ENCODE measurements around the gene PITPNB.

PITPNB gene

DNA sequence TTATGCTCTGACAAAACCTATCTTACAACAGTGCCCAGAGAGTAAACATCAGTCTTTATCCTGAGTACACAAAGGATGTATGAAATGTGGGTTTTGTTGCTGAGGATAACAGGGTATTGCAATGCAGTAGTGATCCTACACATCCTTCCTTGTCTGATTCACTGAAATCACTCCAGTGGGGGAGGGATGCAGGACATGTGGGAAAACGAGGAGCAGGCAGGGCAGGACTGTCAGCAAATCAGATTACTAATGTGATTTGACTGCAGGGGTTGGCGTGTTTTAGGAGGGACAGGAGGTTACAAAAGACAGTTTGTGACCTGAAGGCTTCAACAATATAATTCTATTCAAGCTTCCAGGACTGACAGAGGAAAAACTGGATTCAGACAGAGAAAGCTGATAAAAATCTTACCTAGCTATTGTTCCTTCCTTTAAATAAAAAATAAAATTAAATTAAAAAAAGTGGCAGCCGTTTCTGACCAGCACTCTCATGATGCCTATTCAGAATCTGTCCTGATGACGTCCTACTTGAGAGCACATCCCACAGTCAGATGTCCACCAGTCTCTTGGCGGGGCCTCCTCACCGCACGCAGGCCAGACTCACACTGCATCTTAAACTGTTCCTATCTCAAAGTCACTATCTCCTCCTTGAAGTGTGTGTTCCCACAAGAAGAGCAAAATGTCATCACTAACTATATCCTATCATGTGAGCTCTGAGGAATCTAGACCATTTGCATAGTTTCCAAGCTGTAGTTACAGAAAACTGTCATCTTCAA is 66.9 kb downstream of the PITPNB start:
- DNase-seq = no peak

GRCh38 chr22:27850000-27850521 is 69.0 kb downstream of the PITPNB start:
- DNase-seq = peak; percentile 57

DNA sequence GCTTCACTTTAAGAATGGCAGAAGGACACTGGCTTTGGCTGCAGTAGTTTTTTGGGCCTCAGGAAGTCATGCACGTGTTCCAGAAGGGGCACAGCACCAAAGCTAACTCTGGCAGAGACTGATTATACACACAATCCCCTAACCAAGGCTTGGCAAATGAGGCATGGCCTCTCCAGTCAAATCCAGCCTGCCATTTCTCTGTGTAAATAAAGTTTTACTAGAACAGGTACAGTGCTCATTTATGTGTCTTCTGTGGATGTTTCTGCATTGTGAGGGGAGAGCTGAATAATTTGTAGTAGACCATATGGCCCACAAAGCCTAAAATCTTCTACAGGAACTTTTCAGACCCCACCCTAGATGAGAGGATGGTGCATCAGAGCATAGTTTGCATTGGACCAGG is 71.1 kb downstream of the PITPNB start:
- no peak for DNase-seq

DNA sequence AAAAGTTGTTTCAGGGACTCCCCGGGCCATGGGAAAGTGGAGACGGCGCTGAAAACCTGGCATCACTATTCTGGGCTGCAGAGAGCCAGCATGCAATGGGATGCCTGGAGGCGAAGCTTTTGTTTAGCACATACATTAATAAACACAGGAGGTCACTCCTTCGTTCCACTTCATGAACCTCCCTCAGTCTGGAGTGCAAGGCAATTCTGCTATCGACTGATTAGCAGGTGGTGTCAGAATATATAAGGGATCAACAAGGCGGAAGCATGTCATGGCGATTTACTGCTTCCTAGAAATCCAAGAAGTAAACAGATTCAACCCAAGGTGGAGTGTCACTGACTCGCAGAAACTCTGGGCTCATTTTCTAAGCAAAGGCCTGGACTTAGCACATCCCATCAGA is 72.1 kb downstream of the PITPNB start:
- no peak for DNase-seq

GRCh38 chr22:27846248-27846757 is 72.8 kb downstream of the PITPNB start:
- no peak for DNase-seq

GRCh38 chr22:27845644-27846043 is 73.4 kb downstream of the PITPNB start:
- DNase-seq = no peak

GRCh38 chr22:27844656-27845591 is 74.1 kb downstream of the PITPNB start:
- peak; percentile 83 for DNase-seq

DNA sequence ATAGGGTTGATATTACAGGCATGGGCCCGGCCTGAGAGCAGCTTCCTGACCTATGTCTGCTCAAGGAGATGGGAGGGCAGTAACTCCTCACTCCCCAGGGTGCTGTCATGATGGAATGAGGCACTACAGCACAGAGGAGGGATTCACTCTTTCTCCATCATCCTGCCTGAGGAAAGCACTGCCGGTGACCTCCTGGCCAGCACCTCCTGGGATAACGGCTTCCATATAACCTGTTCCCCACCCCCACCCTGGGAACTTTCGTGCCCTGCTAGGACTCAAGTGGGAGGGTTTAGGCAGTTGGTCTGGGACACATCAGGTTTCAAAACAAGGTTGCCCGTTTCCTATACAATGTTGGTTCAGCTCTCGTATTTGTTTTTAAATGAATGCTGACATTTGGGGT is 74.8 kb downstream of the PITPNB start:
- DNase-seq = no peak

DNA sequence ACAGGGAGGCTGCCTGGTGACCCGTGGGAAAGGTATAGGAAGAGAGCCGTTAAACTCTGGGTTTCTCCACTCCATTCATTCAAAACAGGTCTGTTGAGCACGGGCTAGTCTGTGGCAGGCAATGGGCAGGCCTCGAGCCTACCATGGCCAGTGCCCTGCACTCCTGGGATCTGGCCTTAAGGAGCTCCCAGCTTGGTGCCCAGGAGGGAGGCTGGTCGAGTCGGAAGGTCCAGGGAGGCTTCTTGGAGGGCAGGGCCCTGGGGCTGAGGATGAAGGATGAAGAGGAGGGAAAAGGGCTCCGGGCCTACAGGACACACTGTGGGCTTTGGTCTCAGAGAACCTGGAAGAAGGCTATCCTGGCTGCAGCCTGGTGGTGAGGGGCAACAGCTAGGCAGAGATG is 75.6 kb downstream of the PITPNB start:
- no peak for DNase-seq

DNA sequence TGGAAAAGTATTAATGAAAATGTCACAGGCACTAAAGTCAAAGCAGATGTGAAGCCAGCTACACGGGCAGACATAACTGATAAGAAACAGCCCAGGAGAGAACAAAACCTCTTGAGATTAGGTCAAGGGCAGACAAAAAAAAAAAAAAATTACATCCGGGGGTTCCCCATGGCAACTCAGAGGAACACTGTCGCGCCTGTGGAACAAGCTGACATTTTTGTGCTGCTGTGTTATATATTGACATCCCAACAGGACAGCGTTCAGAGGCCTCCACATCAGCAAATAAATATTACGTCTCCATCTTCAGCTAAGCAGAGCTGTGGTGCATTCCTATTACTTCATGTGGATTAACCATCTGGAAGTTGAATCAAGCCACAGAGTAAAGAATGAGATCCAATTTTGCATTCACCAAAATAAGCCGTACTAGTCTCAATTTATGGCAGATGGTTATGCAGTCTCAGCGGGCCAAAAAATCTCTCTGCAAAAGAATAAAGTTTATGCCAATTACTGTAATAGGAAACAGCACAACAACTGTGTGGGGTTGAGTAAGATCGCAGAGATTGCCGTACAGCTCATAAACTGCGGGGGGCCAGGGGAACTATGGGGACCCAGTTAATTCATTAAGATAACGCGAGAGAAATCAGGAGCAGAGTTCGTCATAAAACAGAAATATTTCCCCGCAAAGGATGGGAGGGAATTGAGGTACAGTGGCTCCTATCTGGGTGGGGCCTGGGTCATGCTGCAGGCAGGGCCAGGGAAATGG is 76.2 kb downstream of the PITPNB start:
- DNase-seq = peak; percentile 54

GRCh38 chr22:27842201-27842600 is 76.9 kb downstream of the PITPNB start:
- no peak for DNase-seq

DNA sequence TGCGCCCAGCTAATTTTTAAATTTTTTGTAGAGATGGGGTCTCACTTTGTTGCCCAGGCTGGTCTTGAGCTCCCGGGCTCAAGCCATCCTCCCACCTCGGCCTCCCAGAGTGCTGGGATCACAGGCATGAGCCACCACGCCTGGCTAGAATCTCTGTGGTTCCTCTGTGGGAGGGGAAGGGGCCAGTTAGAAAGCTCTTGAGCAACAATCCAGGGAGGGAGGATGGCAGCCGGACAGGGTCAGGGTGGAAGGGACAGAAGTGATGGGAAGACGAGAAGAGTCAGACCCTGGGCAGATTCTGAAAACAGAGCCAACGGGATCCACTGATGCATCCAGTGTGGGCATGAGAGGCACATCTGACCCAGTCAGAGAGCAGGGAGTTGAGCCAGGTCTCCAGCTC is 78.6 kb downstream of the PITPNB start:
- DNase-seq = no peak

DNA sequence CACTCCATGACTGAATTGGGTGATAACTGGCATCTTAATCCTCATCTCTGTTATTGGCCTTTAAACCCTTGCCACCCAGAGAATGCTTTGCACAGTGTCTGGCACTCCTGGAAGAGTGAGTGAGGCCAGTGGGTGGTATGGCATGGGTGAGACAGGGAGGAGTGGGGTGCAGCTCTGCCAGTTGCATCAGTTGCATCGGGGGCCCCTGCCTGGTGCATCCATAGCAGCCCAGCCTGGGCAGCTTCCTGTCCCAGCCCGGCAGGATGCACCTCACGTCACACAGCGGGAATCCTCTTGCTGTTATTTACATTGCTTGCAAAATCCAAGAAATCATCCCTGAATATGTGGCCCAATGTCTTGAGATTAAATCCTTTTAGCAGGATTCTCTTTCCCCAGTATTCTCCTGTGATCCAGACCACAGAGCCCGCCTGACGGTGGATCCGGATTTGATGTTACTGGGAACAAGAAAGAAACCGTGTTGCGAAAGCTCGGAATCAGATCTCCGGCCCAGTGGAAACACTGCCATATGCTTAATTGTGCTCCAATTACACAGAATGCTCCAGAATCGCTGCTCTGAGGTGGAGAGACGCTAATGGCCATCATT is 79.9 kb downstream of the PITPNB start:
- DNase-seq = no peak

- DNase-seq = no peak
These were observed 82.9 kb downstream of the PITPNB start for GRCh38 chr22:27836181-27836580.

GRCh38 chr22:27835446-27835845 is 83.6 kb downstream of the PITPNB start:
- no peak for DNase-seq

DNA sequence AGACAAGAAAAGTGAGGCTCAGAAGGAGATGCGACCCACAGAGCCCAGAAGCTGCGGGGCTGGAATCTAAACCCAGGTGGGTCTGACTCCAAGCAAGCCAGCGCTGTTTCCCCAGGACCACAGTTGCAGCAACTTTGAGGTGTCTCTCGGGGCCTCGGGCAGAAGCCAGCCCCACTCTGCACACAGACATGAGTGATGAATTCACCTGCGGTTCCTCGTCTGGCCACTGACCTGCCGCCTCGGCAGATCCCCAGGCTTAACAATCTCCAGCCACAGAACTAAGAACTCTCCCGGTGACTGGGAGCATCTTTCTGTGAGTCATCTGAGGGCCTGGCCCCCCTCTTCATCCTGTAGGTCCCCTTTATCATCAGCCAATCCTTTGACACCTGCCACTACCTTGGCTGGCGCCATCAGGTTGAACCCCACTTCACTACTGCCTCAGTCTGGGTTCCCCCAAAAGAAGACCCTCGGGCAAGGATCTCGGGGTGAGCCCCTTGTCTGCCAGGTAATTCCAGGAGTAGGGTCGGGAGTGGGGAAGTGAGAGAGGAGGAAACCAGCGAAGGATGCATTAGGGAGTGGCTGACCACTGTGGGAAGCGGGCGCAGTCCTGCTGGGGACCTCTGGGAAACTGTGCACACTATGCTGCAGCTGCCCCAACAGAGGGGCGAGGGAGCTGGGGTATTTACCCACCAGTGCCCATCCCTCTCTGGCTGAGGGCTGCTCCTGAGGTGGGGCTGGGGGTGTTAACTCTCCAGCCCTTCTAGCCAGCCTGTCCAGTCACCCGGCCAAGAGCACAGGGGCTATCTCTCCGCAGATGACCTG is 84.5 kb downstream of the PITPNB start:
- DNase-seq = no peak

DNA sequence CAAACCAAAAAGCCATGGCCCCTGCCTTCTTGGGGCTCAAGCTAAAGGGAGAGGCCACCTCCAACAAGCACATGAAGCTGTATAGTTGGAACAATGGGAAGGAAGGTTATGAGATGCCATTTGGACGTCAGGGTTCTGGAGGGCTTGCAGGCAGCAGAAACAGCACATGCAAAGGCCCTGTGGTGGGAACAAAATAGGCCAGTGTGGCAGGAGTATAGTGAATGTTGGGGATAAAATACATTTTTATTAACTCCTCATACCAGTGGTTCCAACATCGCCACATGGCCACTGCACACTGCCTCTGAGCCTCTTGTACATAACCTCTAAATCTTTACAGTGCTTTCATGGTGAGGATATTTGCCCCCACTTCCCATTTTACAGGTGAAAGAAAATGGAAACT is 85.3 kb downstream of the PITPNB start:
- DNase-seq = no peak

DNA sequence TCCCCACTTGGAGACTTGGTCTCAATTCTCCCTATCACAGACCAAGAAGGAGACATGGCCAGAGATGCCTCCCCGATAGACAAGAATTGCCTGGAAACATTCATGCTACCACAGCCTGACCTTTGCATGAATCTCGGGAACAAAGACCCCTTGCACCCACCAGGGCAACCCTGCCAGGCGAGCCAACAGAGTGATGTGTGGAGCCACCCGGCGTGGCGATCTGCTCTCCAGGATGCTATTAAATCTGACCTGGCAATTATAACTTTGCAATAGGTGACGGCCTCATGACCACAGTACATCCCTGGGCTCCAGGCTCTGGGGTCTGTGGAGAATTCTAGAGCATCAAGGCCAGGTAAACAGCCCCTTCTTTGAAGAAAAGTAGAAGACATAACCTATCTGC is 86.5 kb downstream of the PITPNB start:
- DNase-seq = no peak

GRCh38 chr22:27829620-27830019 is 89.4 kb downstream of the PITPNB start:
- no peak for DNase-seq

DNA sequence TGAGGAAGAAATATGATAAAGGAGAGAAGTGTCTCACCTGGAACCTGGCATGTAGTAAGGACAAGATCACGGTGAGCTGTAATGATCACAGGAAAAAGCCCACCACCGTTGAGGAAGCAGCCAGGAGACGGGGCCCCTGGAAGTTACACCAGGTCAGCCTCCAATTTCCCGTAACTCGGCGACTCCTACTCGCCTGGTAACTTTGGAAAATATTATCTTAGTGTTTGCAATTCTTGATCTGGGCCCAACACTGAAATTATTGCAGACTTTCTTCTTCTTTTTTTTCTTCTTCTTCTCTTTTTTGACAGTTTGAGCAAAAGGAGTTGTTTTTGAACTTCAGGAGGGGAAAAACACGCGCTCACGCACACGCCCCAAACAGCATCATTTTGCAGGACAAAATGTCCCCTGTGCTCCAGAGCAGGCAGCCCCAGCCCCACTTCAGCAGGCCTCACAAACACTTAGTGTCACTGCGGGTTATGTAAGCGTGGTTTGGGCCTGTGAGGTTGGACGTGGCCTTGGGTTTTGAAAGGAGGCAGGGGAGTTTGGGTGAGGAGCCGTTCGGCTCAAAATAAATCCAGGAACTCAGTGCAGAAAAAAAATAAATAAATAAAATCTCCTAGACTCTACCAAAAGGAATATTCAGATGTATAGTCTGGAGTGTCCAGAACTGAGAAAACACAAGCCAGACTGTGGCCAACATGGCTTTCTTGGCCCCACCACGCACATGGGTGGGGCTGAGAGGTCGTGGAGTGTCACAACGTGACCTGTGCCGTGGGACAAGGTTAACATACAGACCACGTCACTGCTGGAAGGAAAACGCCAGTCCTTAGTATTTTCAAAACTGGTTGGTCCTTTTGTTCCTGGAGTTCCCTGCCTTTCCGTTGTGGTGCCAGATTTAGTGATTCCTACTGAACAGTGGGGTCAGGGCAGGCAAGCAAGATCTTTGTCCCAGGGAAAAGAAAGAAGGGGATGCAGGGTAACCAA is 91.2 kb downstream of the PITPNB start:
- DNase-seq = no peak
